K562 (cell line): ENCODE results near the gene NEDD8. TPM values are rescaled to one million over a fixed set of nuclear protein-coding genes. Genes with fewer than 3 reads are reported as not detected.
A peak's percentile ranks its signal among the peaks of the same experiment; 100 is the strongest.
"Not testable (repeated sequence)": the region's sequence is repeated elsewhere in the genome, so short reads cannot be mapped to it uniquely, and the experiment has no call there.

Experiments used
- ATAC-seq: fragments of 200-7000 bp; cut with Tn5 transposase; 3 replicates; pipeline ENCODE4 v1.9.1; 2020; ENCODE audit warnings: moderate library complexity
- BruUV-seq: library from RNA; stranded (reverse); fragments of 400-500 nt; replicated peaks from 2 replicates; lab custom pipeline; 2021; lab: Mats Ljungman, UMichigan
- CTCF ChIA-PET: fragments of 300-600 bp; formaldehyde crosslinking; extraction: SDS; loops from one replicate; lab custom pipeline; 2021; ENCODE audit warnings: low intra/inter-chr PET ratio; lab: Yijun Ruan, JAX
- POLR2A ChIA-PET: fragments of 300-600, 350-650 bp; sonication (Branson Sonifier 250); formaldehyde crosslinking; extraction: SDS; loops from one replicate; lab custom pipeline; 2021; ENCODE audit warnings: antibody characterized with exemption, inconsistent platforms; lab: Yijun Ruan, JAX
- DNase-seq, 4 experiments: peaks; one replicate each; pipeline versions ENCODE4 v3.0.0 to v3.0.0-alpha.2; 2011 to 2018; ENCODE audit warnings: low spot score in 3 of 4, mixed read lengths in 3 of 4; ENCODE audit errors: extremely low read depth in 1 of 4
- FAIRE-seq: peaks from 2 replicates; lab custom pipeline; 2011; peaks lifted over from hg19 to GRCh38; lab: Jason Lieb, UNC
- H2AFZ ChIP-seq: 2 replicates; pipeline ENCODE4 v1.6.0; 2011; ENCODE audit warnings: low read depth, low read length, control low read depth, inconsistent platforms
- H3K27ac ChIP-seq: fragments of 200-600 bp; 3 replicates; pipeline ENCODE4 v1.8.0; 2011; ENCODE audit warnings: low read depth, mild to moderate bottlenecking, control low read depth, inconsistent platforms, low read length, moderate library complexity, mixed read lengths; ENCODE audit errors: extremely low read depth
- H3K27me3 ChIP-seq, 2 experiments: fragments of 300-600 bp in 1 of 2; 2 replicates in 1 of 2; 3 replicates in 1 of 2; pipeline versions ENCODE4 v1.6.0 to v1.8.0; 2011; ENCODE audit warnings: inconsistent platforms in 2 of 2, low read length in 2 of 2, mild to moderate bottlenecking in 1 of 2, mixed read lengths in 1 of 2, moderate library complexity in 1 of 2; ENCODE audit not compliant: control insufficient read depth in 2 of 2, insufficient read depth in 2 of 2
- H3K36me3 ChIP-seq: fragments of 300-600 bp; 3 replicates; pipeline ENCODE4 v1.8.0; 2011; ENCODE audit warnings: mild to moderate bottlenecking, low read length, inconsistent platforms; ENCODE audit not compliant: control insufficient read depth, insufficient read depth
- H3K4me1 ChIP-seq, 2 experiments: fragments of 200-600 bp in 1 of 2; replicated peaks in 1 of 2; 2 replicates in 1 of 2; 3 replicates in 1 of 2; pipeline versions ENCODE4 v1.5.1 to v1.8.0; 2011; ENCODE audit warnings: inconsistent platforms in 2 of 2, low read length in 2 of 2, mild to moderate bottlenecking in 1 of 2, mixed read lengths in 1 of 2, moderate library complexity in 1 of 2; ENCODE audit not compliant: control insufficient read depth in 2 of 2, insufficient read depth in 2 of 2
- H3K4me2 ChIP-seq: 2 replicates; pipeline ENCODE4 v1.6.1; 2011; ENCODE audit warnings: low read length, control low read depth, inconsistent platforms, mixed read lengths; ENCODE audit not compliant: insufficient read depth
- H3K4me3 ChIP-seq: fragments of 200-600 bp; sonication (generic), shearing (Covaris generic); 2 replicates; pipeline ENCODE4 v1.5.1; 2016; ENCODE audit warnings: control low read depth, inconsistent platforms
- H3K79me2 ChIP-seq: fragments of 200-600 bp; 3 replicates; pipeline ENCODE4 v1.8.0; 2011; ENCODE audit warnings: low read length, inconsistent platforms; ENCODE audit not compliant: control insufficient read depth, insufficient read depth
- H3K9ac ChIP-seq, 2 experiments: 2 replicates each; pipeline versions ENCODE4 v1.6.0 to v1.6.1; 2011; ENCODE audit warnings: low read depth in 2 of 2, low read length in 2 of 2, control low read depth in 1 of 2, inconsistent platforms in 1 of 2, mild to moderate bottlenecking in 1 of 2, mixed read lengths in 1 of 2; ENCODE audit not compliant: insufficient read depth in 1 of 2
- H3K9me1 ChIP-seq: one replicate; pipeline ENCODE4 v1.6.0; 2011; ENCODE audit warnings: inconsistent platforms, mild to moderate bottlenecking, low read length, moderate library complexity; ENCODE audit not compliant: control insufficient read depth, insufficient read depth
- H3K9me3 ChIP-seq: replicated peaks from 2 replicates; pipeline ENCODE4 v1.5.1; 2011; ENCODE audit warnings: low read depth, low read length, inconsistent platforms; ENCODE audit not compliant: control insufficient read depth, insufficient read depth
- H4K20me1 ChIP-seq: replicated peaks from 2 replicates; pipeline ENCODE4 v1.6.1; 2011; ENCODE audit warnings: low read length, inconsistent platforms, mixed read lengths; ENCODE audit not compliant: control insufficient read depth, insufficient read depth
- POLR2A ChIP-seq: fragments of 450-650 bp; conservative IDR thresholded peaks from 2 replicates; pipeline ENCODE4 v1.6.1; 2016
- WGBS: fragments of 100-300 bp; shearing (Covaris generic); methylation state at CpG from one replicate; pipeline ENCODE4 v1.1.6; 2016; ENCODE audit warnings: low coverage, mixed read lengths; ENCODE audit not compliant: insufficient coverage; ENCODE audit errors: missing lambda C conversion rate; 5-methylcytosine and 5-hydroxymethylcytosine counted together
- in situ Hi-C: fragments of 300-500 bp; cut with MboI; formaldehyde crosslinking; loops from 4 replicates; pipeline ENCODE4 v1.15.0; 2018; ENCODE audit warnings: inconsistent platforms, mixed read lengths
- intact Hi-C: fragments of 100-400 bp; cut with micrococcal nuclease; formaldehyde crosslinking; loops from 2 replicates; pipeline ENCODE4 v1.14.2; 2022
- polyA plus RNA-seq, 8 experiments: library from polyadenylated mRNA; depleted of rRNA in 4 of 8; stranded (reverse) in 5 of 8; unstranded in 3 of 8; fragments of >200 nt; fragmentation: Nextera tagmentation in 2 of 8; fragmentation: Illumina TruSeq in 1 of 8; extraction: Ambion mirVana in 2 of 8; extraction: Trizol in 1 of 8; gene quantifications; 2 replicates each; pipeline versions ENCODE4 v1.2.1 to v1.2.3, GENCODE V29; 2011 to 2014; ENCODE audit warnings: inconsistent platforms in 1 of 8, missing spikeins in 1 of 8
- total RNA-seq, 7 experiments: library from RNA; depleted of rRNA in 6 of 7; stranded (reverse); fragments of >200 nt in 6 of 7; fragmentation: Illumina TruSeq in 2 of 7; extraction: Trizol in 2 of 7; gene quantifications; 2 replicates each; pipeline versions ENCODE4 v1.2.1 to v1.2.3, GENCODE V29; 2011 to 2021; ENCODE audit warnings: low replicate concordance in 1 of 7

Gene NEDD8
- total and polyA plus RNA-seq, 9 of the 15 experiments (the other 6 are each of a cell fraction or from before 2014, with no cell fraction given): 142 to 691 (median 260) TPM

- intact Hi-C loops, H3K27me3 ChIP-seq, H3K9ac ChIP-seq, ATAC-seq, FAIRE-seq, H2AFZ ChIP-seq, H3K4me3 ChIP-seq, H3K4me2 ChIP-seq, H3K9me1 ChIP-seq, H3K9me3 ChIP-seq, CTCF ChIA-PET, BruUV-seq, H3K27ac ChIP-seq, H4K20me1 ChIP-seq, H3K79me2 ChIP-seq, DNase-seq, in situ Hi-C loops: not testable (repeated sequence)
- H3K4me1 ChIP-seq: peaks cover 8 to 12% of the 10 kb centered on the region in 2 experiments; a peak in 4 of 5 replicates
- 0 out of 2 replicates have a peak, but pooled peaks have one; percentile 19 for TF ChIP-seq POLR2A
- 83% methylated on average over 4 of the region's 16 CpGs for WGBS
- peaks cover 44% of the 10 kb centered on the region; the same call in 2 of the 3 replicates for H3K36me3 ChIP-seq
- POLR2A ChIA-PET: interaction anchor here (1.7 kb wide), 1 partner anchor 8 kb away, joined by 5 read pairs; the partner anchor contains the start of gene TM9SF1
These were observed 28.8 kb downstream of the NEDD8 start for GRCh38 chr14:24203249-24203886.

GRCh38 chr14:24202538-24202937 is 29.6 kb downstream of the NEDD8 start:
- POLR2A ChIA-PET: interaction anchor here (0.6 kb wide), 1 partner anchor 11 kb away, joined by 3 read pairs; the partner anchor contains the start of gene CHMP4A
- intact Hi-C loops, H3K9ac ChIP-seq, H3K9me3 ChIP-seq, CTCF ChIA-PET, H3K9me1 ChIP-seq, H3K4me3 ChIP-seq, BruUV-seq, H3K27ac ChIP-seq, H3K27me3 ChIP-seq, ATAC-seq, FAIRE-seq, H3K4me2 ChIP-seq, in situ Hi-C loops, H3K4me1 ChIP-seq, DNase-seq, H2AFZ ChIP-seq, H4K20me1 ChIP-seq, H3K79me2 ChIP-seq: not testable (repeated sequence)
- peaks cover 37% of the 10 kb centered on the region; the same call in 2 of the 3 replicates for H3K36me3 ChIP-seq
- 100% methylated on average over 8 of the region's 8 CpGs for WGBS
